Islet precursor cell (in vitro differentiated cells): Measurements from ENCODE around the gene PPP4C.
A peak's percentile ranks its signal among the peaks of the same experiment; 100 is the strongest.
"Not testable (repeated sequence)": the region's sequence is repeated elsewhere in the genome, so short reads cannot be mapped to it uniquely, and the experiment has no call there.

ENCODE experiments used
- DNase-seq: peaks from one replicate; pipeline ENCODE4 v3.0.0-alpha.2; 2018

The PPP4C gene

DNA sequence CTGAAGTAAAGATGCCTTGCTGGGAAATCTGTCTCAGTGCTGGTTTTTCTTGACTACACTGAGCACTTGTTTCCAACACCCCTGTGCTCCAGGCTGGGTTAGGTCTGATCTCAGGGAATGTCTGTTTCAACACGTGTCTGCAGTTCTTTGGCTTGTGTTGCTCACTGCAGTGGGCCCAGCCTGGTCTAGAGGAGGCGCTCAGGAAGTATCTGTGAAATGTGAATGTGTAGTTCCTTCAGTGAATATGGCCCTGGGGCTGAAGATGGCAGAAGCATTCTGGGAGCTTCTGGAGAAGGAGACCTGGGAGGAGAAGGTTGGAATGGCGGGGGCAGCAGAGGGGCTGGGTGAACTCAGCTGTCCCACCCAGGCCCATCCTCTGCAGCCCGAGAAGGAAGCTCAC, 28.3 kb downstream of the PPP4C start:
- no peak for DNase-seq

GRCh38 chr16:30104492-30104891, 28.7 kb downstream of the PPP4C start:
- no peak for DNase-seq

DNA sequence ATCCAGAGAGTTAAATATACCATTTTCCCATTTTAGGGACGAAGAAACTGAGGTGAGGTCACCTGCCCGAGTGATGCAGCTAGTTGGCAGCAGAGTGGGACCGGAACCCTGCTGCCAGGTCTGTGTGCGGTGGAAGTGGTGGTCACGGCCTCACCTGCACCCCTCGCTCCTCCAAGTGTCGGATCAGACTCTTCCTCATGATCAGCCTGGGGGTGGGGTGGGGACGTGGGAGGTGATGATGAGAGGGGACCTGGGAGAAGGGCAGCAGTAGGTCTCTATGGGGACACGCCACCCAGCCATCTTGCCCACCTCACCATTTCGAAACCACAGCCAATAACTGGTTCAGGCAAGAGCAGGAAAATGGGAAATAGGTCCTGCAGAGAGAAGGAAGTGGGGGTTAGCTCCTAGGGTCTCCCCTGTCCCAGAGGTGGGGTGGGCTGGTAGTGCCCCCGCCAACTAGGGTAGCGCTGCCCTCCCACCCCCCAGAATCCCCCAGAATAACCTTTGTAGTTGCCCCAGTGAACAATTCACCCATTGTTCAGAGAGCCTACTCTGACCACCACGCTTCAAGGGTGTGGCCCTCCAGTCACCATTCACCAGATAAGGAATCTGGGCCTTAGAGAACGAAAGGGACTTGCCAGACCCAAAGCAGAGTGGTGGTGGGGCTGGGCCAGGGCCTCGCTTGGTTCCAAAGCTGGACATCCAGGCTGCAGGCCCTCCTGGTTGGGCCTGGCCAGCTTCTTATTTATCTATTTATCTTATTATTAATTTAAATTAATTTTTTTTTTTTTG, 32.5 kb downstream of the PPP4C start:
- DNase-seq = no peak

- DNase-seq = peak; percentile 68
Measured at GRCh38 chr16:30110661-30111060, 34.9 kb downstream of the PPP4C start.

DNA sequence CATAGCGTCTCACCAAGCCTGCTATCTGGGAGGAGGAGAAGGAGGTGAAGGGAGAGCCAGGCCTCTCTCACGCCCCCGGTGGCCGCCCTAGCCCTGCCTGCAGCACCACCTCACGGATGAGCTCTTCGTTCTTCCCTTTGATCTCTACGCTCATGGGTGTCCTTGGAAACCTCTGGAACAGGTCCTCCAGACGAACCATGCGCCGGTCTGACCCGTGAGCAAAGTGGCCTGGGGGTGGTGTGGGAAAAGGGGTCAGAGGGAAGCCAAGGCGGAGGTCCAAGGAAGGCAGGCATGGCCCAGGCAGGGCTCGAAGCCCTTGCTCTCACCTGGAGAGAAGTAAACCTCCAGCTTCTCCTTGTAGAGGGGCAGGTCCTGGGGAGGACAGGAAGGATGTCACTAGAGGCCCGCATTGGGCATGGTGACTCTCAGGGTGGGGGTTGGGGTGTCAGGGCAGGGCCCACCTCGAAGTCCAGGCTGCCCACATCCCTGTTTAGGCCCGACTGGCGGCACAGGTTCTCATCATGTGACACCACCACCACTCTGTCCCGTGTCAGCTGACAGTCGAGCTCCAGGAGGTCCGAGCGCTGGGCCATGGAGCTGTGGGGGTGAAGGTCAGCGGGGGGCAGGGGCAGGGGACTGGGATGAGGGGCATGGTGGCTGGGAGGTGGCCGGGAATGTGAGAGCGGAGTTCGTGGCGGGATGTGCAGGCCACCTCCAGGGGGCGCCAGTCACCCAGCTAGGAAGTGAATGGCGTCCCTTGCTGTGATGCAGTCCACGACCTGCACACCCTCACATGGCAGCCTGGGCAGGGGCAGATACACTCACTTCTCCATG, 36.6 kb downstream of the PPP4C start:
- peak; percentile 91 for DNase-seq

- peak; percentile 77 for DNase-seq
Measured at GRCh38 chr16:30113031-30113710, 37.4 kb downstream of the PPP4C start, which contains the start of gene GDPD3. TSS of gene GDPD3 (minus strand) at chr16:30113537. CDS start at chr16:30113478, 59 bp downstream.

- DNase-seq = no peak
Measured at GRCh38 chr16:30113711-30114333, 38.0 kb downstream of the PPP4C start.

DNA sequence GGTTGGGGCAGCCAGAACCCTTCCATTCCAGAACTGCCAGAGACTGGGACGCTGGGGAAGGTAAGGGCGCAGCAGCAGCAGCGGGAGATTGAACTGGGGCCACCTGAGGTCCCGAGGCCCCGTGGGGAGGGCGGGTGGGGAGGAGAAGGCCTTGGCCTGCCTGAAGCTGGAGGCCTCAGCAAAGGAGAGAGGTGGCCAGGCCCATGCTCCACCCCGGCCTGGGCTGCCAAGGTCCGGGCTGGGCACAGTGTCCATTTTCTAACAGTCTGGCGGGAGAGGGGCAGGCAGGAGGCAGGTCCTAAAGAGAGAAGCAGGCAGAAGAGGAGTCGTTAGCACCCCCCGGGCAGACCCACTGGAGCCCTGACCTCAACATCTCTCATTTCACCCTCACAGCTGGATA, 38.6 kb downstream of the PPP4C start:
- no peak for DNase-seq

- not testable (repeated sequence) for DNase-seq
Measured at GRCh38 chr16:30114833-30115232, 39.0 kb downstream of the PPP4C start.

DNA sequence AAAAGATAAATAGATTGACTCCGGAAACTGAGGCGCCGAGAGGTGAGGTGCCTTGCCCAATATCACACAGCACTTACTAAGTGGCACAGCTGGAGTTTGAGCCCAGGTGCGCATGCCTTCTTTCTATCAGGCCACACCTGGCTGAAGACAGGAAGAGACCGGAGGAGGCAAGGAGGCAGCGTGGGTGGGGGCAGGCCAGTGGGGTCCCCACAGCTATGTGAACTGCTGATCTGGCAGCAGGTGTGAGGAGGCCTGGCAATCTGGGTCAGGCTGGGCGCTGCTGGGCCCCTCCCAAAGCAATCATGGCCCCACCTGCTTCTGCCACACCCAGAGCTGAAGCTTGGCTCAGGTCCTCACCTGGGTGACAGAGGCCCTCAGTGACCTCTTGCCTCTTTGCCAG, 39.4 kb downstream of the PPP4C start:
- DNase-seq = no peak

DNA sequence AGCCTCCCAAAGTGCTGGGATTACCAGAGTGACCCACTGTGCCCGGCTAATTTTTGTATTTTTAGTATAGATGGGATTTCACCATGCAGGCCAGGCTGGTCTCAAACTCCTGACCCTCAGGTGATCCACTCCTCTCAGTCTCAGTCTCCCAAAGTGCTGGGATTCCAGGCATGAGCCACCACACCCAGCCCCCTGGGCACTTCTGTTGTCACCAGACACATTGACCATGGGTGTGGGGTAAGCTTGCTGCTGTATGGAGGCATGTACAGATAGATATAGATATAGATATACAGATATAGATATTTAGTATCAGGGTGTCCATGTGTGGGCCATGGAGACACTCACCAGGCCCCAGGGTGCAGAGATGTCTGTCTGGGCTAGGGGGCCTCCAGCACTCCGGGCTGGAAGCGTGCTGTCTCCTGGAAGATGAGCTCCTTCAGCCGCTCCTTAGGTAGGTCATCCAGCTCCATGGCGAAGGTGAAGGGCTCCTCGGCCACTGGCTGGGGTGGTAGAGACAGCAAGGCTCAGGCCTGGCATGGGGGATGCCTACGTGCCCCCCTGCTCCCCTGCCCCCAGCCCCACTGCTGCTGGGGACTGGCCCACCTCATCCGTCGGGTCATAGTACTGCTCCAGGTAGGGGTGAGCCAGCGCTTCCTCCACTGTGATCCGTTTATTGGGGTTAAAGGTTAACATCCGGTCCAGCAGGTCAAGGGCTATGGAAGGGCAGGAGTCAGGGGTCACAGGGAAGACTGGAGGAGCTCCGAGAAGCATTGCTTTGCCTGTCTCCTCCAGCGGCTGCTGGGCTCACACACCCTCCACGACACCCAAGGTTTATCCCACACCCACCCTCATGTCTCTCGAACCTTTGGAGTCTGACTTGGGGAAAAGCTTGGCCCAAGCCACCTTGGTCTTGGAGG, 40.8 kb downstream of the PPP4C start:
- no peak for DNase-seq

GRCh38 chr16:30117768-30118167, 42.0 kb downstream of the PPP4C start:
- peak; percentile 64 for DNase-seq

DNA sequence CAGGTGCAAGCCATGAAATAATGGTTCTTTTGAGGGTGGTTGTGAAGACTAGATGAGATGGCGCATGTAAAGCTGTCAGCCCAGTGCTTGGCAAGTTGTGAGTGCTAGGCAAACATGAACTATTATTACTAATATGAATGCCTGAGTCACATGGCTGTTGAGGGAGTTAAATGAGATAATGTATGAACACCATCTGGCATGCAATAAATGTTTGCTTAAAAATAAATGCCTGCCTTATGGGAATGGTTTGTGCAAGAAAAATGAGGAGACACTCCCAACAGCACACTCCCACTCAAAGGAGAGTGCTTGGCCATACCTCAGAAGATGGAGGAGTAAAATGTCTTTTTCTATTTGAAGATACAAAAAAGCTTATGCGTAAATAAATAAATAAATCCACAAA, 43.6 kb downstream of the PPP4C start:
- DNase-seq = no peak

GRCh38 chr16:30120340-30121105, 44.7 kb downstream of the PPP4C start:
- DNase-seq = no peak

GRCh38 chr16:30121741-30122571, 46.2 kb downstream of the PPP4C start:
- DNase-seq = no peak

DNA sequence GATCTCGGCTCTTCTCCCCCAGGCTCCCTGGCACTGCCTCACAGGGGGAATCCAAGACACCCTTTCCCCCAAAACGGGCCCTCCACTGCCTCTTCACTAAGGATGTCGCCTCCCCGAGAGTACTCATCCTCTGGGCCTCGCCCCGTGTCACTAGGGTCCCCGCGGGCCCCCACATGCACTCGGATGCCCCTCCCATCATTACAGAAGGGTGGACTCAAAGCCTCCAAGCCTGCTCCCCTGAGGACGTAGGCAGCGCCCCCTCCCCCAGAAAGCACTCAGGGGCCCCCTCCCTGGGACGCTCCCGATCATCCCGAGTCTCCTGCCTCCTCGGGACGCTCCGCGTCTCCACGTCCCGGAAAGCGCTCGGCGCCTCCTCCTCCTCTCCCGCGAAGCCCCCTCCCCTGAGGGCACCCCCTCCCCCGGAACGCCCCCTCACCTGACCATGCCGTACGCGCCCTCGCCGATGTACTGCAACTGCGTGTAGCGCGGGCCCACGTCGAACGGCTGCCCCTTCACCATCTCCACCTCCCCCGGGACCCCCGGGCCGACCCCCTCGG, 46.9 kb downstream of the PPP4C start:
- DNase-seq = no peak

- no peak for DNase-seq
Measured at GRCh38 chr16:30124985-30125379, 49.2 kb downstream of the PPP4C start.

- DNase-seq = not testable (repeated sequence)
Measured at GRCh38 chr16:30125690-30126089, 49.9 kb downstream of the PPP4C start.

GRCh38 chr16:30127993-30128392, 52.2 kb downstream of the PPP4C start:
- DNase-seq = no peak
